Gastrocnemius medialis (tissue), 4 donors: ENCODE results near the gene HSPB1. TPM values are rescaled to one million over a fixed set of nuclear protein-coding genes. Genes with fewer than 3 reads are reported as not detected.

Experiments
- ATAC-seq, 2 donors: fragments of 150-250 bp; one replicate each; pipeline ENCODE4 v1.9.1; 2016
- DNase-seq, 2 donors: peaks; one replicate each; pipeline ENCODE4 v3.0.0-alpha.2; 2019
- H3K27ac ChIP-seq, 4 donors: fragments of 200-600 bp; sonication (generic); 1 replicate in 1 of 4; 2 replicates in 3 of 4; pipeline ENCODE4 v1.5.1; 2016 to 2018; ENCODE audit warnings: mild to moderate bottlenecking in 2 of 4, moderate library complexity in 1 of 4
- H3K27me3 ChIP-seq, 3 donors: fragments of 200-600 bp; sonication (generic) in 2 of 3; 1 replicate in 1 of 3; 2 replicates in 2 of 3; pipeline versions ENCODE4 v1.5.1 to v1.6.0; 2016 to 2019; ENCODE audit warnings: mild to moderate bottlenecking in 1 of 3, moderate library complexity in 1 of 3
- H3K36me3 ChIP-seq, 2 donors: fragments of 200-600 bp; sonication (generic) in 1 of 2; one replicate each; pipeline ENCODE4 v1.5.1; 2017 to 2018
- H3K4me1 ChIP-seq, 2 donors: fragments of 200-600 bp; sonication (generic) in 1 of 2; one replicate each; pipeline ENCODE4 v1.5.1; 2016 to 2017; ENCODE audit warnings: mild to moderate bottlenecking in 2 of 2
- H3K4me3 ChIP-seq, 4 donors: fragments of 200-600 bp; sonication (generic) in 3 of 4; 1 replicate in 1 of 4; 2 replicates in 3 of 4; pipeline ENCODE4 v1.5.1; 2016 to 2019; ENCODE audit warnings: mild to moderate bottlenecking in 2 of 4
- H3K9me3 ChIP-seq, 3 donors: fragments of 200-600 bp; sonication (generic) in 2 of 3; 1 replicate in 1 of 3; 2 replicates in 2 of 3; pipeline ENCODE4 v1.5.1; 2016 to 2019
- CTCF ChIP-seq, 5 experiments: fragments of 450-650 bp in 3 of 5; fragments of 200-600 bp in 2 of 5; sonication (generic) in 2 of 5; IDR thresholded peaks in 4 of 5; conservative IDR thresholded peaks in 1 of 5; 1 replicate in 4 of 5; 2 replicates in 1 of 5; pipeline ENCODE4 v1.5.1; 2016 to 2019; ENCODE audit warnings: antibody characterized with exemption in 5 of 5, mild to moderate bottlenecking in 3 of 5, moderate library complexity in 3 of 5
- POLR2A ChIP-seq, 2 donors: fragments of 450-650 bp; IDR thresholded peaks; one replicate each; pipeline ENCODE4 v1.6.1; 2017; ENCODE audit warnings: antibody characterized with exemption in 2 of 2, mild to moderate bottlenecking in 2 of 2, moderate library complexity in 2 of 2
- in situ Hi-C, 4 donors: fragments of 200-750 bp; cut with MboI; loops; one replicate each; pipeline versions ENCODE4 v1.15.0 to v1.8.0; 2017; ENCODE audit warnings: low sequenced_read_pairs in 4 of 4
- intact Hi-C: fragments of 100-400 bp; cut with DNase I; formaldehyde crosslinking; loops from one replicate; pipeline ENCODE4 v1.15.1; 2023; ENCODE audit warnings: low total_unique reads
- total RNA-seq, 4 donors: library from RNA; depleted of rRNA; stranded (reverse); fragments of >200 nt; gene quantifications; one replicate each; pipeline versions ENCODE4 v1.1.0 to v1.2.3, GENCODE V29; 2016

The HSPB1 gene
- total RNA-seq, 4 donors from 2014 or later = 1,878 to 2,898 (median 2,185) TPM

- DNase-seq (no peak), ATAC-seq (no peak)
- peaks cover 25 to 42% (median 26%) of the 10 kb centered on the region in 3 donors for H3K27me3 ChIP-seq
- intact Hi-C loops (no loop called here), in situ Hi-C loops (no loop called here)
- no peak overlapping the region for H3K27ac ChIP-seq
- H3K9me3 ChIP-seq = no peaks in the 10 kb centered on the region
- TF ChIP-seq CTCF (IDR thresholded peaks at IDR 0.05 in 4 of 5, conservative IDR thresholded peaks at IDR 0.05 in 1 of 5) = no peak
- TF ChIP-seq POLR2A (IDR thresholded peaks at IDR 0.05) = no peak
- no peaks in the 10 kb centered on the region for H3K36me3 ChIP-seq
- H3K4me3 ChIP-seq = no peak overlapping the region
- peaks cover 0 to 5% of the 10 kb centered on the region in 2 donors for H3K4me1 ChIP-seq
These were observed 37.2 kb upstream of the HSPB1 start for GRCh38 chr7:76265299-76265698.

- Histone ChIP-seq H3K4me3 (peak overlapping the region in 3 of 4 donors; percentile 22 to 43 (median 35)), H3K27ac (no peak overlapping the region), H3K9me3 (no peaks in the 10 kb centered on the region), H3K27me3 (peaks cover 20 to 35% (median 22%) of the 10 kb centered on the region in 3 donors), H3K4me1 (peaks cover 0 to 5% of the 10 kb centered on the region in 2 donors), H3K36me3 (no peaks in the 10 kb centered on the region)
- in situ Hi-C loops = no loop called here
- ATAC-seq (no peak), DNase-seq (no peak)
- no peak for TF ChIP-seq POLR2A (IDR thresholded peaks at IDR 0.05)
- TF ChIP-seq CTCF (IDR thresholded peaks at IDR 0.05 in 4 of 5, conservative IDR thresholded peaks at IDR 0.05 in 1 of 5) = no peak
- intact Hi-C loops = no loop called here
These were observed 35.2 kb upstream of the HSPB1 start for GRCh38 chr7:76267107-76267893.

GRCh38 chr7:76267894-76268183 lies 34.6 kb upstream of the HSPB1 start:
- in situ Hi-C loops = no loop called here
- Histone ChIP-seq H3K4me3 (no peak overlapping the region), H3K4me1 (peaks cover 0 to 5% of the 10 kb centered on the region in 2 donors), H3K36me3 (no peaks in the 10 kb centered on the region), H3K27me3 (peaks cover 20 to 35% (median 22%) of the 10 kb centered on the region in 3 donors), H3K9me3 (no peaks in the 10 kb centered on the region), H3K27ac (no peak overlapping the region)
- DNase-seq (no peak), ATAC-seq (no peak)
- TF ChIP-seq POLR2A (IDR thresholded peaks at IDR 0.05) (no peak), CTCF (IDR thresholded peaks at IDR 0.05 in 4 of 5, conservative IDR thresholded peaks at IDR 0.05 in 1 of 5) (no peak)
- intact Hi-C loops = no loop called here

GRCh38 chr7:76268376-76268775 lies 34.1 kb upstream of the HSPB1 start:
- Histone ChIP-seq H3K4me1 (peaks cover 0 to 5% of the 10 kb centered on the region in 2 donors), H3K27ac (no peak overlapping the region), H3K27me3 (peaks cover 22 to 39% (median 24%) of the 10 kb centered on the region in 3 donors), H3K4me3 (no peak overlapping the region), H3K36me3 (no peaks in the 10 kb centered on the region), H3K9me3 (no peaks in the 10 kb centered on the region)
- no peak for DNase-seq
- no peak for ATAC-seq
- intact Hi-C loops (no loop called here), in situ Hi-C loops (no loop called here)
- no peak for TF ChIP-seq POLR2A (IDR thresholded peaks at IDR 0.05)
- TF ChIP-seq CTCF (IDR thresholded peaks at IDR 0.05 in 4 of 5, conservative IDR thresholded peaks at IDR 0.05 in 1 of 5) = no peak
